NCI-H1417 treated with DMSO at 0.1 percent for 48 hours (cell line): Measurements from ENCODE around the gene ACMSD.
"Not testable (repeated sequence)": the region's sequence is repeated elsewhere in the genome, so short reads cannot be mapped to it uniquely, and the experiment has no call there.

Source experiments
- DNase-seq: peaks from one replicate; lab custom pipeline; 2025; lab: John Stamatoyannopoulos, UW

Gene ACMSD

DNA sequence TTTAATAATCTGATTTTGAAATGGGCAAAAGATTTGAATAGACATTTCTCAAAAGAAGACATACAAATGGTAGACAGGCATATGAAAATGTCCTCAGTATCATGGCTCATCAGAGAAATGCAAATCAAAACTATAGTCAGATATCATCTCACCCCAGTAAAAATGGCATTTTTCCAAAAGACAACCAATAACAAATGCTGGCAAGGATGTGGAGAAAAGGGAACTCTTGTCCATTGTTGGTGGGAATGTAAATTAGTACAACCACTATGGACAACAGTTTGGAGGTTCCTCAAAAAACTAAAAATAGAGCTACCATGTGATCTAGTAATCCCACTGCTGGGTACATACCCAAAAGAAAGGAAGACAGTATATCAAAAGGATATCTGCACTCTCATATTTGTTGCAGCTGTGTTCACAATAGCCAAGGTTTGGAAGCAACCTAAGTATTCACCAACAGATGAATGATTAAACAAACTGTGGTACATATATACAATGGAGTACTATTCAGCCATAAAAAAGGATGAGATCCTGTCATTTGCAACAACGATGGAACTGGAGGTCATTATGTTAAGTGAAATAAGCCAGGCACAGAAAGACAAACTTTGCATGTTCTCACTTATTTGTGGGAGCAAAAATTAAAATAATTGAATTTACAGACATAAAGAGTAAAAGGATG lies 69.2 kb downstream of the ACMSD start:
- not testable (repeated sequence) for DNase-seq

DNA sequence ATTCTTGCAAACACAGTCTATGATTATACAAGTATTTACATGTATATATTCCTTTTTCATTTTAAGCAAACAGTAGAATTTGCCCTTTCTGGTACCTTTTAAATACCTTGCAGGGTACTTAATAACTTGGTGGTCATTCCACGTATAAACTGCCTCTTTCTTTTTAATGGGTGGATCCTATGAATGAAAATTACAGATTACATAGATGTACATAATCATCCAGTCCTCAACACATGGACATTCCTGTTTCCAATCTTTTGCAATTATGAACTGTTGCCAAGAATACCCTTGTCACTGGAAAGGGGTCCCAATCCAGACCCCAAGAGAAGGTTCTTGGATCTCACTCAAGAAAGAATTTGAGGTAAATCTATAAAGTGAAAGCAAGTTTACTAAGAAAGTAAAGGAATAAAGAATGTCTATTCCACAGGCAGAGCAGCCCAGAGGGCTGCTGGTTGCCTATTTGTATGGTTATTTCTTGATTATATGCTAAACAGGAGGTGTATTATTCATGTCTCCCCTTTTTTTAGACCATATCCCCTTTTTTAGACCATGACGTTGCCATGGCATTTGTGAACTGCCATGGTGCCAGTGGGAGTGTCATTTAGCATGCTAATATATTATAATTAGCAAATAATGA lies 72.5 kb downstream of the ACMSD start:
- no peak for DNase-seq

DNA sequence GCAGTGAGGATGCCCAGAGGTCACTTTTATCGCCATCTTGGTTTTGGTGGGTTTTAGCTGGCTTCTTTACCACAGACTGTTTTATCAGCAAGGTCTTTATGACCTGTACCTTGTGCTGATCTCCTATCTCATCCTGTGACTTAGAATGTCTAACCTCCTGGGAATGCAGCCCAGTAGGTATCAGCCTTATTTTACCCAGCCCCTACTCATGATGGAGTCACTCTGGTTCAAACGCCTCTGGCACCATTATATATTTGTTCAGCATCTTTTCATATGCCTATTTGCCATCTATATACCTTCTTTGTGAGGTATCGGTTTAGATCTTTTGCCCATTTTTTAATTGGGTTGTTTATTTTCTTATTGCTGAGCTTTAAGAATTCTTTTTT lies 73.0 kb downstream of the ACMSD start:
- no peak for DNase-seq

DNA sequence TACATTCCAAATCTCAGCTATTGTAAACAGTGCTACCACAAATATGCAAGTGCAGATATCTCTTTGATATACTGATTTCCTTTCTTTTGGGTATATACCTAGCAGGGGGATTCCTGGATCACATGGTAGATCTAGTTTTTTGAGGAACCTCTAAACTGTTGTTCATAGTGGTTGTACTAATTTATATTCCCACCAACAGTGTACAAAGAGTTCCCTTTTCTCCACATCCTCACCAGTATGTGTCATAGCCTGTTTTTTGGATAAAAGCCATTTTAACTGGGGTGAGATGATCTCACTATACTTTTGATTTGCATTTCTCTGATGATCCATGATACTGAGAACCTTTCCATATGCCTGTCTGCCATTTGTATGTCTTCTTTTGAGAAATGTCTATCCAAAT lies 73.9 kb downstream of the ACMSD start:
- DNase-seq: no peak

DNA sequence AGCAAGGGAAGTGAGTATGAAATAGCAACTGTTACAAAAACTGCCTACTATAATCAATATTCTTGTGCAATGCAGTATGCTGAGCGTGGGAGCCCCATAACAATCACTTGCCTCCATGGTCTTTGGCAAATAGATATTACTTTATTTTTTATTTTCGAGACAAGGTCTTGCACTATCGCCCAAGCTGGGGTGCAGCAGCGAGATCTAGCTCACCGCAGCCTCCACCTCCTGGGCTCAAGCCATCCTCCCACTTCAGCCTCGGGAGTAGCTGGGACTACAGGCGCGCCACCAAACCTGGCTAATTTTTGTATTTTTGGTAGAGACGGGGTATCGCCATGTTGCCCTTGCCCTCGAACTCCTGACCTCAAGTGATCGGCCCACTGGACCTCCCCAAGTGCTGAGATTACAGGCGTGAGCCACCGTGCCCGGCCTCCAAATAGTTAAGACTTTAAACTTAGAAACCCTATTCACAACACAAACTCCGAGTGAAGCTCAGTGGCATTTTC lies 79.0 kb downstream of the ACMSD start:
- DNase-seq: no peak

DNA sequence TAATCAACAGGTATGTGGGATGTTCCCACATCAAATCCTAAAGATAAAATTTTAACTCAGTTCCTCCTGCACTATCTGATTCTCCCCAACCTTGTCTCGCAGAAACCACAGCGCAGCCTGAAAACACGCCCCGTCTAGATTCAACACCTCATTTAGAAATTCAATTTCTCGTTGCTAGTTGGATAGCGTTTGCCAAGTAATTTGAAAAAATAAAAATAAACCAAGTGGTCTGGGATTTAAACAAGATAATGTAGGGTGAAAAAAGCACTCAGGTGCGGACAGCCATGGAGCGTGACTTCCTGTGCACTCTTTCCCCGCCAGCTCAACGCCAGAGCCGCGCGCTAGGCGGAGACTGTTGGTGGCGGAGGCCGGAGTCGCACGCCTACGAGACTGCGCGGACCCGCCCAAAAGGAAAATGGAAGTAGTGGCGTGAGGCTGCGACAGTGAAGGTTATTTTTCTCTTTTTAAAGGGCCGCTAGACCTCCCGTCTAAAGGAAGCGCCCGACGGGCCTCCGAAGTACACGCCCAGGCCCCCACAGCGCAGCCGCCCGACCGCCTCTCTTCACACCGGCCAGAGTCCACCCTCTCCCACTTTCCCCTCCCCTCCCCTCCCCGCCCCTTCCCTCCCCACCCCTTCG lies 79.6 kb downstream of the ACMSD start:
- DNase-seq: no peak

DNA sequence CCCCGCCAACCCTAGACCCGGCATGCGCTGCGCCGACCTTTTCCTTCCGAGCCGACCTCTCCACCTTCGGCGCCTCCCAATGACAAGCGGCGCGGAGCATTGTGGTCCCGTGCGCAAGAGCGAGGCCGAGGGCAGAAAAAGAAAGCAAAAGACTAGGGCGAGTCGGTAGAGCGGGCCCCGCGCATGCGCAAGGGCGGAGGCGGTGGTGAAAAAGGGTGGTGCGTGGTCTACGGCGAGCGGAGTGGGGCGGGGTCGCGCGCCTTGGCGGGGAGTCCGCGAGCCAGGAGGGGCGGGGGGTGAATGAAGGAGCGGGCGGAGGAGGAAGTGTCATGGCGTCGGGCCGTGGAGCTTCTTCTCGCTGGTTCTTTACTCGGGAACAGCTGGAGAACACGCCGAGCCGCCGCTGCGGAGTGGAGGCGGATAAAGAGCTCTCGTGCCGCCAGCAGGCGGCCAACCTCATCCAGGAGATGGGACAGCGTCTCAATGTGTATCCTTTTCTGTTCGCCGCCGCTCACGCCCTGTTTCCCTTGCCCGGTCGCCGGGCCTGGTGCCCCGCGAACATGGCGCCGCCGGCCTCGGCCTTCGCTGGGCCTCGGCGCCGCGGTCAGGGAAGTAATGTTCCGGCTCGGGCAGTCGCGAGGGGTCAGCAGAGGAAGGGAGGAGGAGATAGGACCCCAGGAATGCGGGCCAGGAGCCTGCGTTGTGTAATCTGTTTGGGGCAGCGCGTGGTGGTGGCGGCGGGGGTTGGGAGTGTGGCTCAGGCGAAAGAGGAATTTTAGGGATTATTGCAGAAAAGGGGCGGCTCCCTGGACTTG lies 80.3 kb downstream of the ACMSD start, which contains the start of gene CCNT2:
Gene CCNT2 (plus strand): TSS at position 297 of the 815 bp plus-strand sequence. CDS start 33 bp downstream, at position 330.
- peak; percentile 96 for DNase-seq

DNA sequence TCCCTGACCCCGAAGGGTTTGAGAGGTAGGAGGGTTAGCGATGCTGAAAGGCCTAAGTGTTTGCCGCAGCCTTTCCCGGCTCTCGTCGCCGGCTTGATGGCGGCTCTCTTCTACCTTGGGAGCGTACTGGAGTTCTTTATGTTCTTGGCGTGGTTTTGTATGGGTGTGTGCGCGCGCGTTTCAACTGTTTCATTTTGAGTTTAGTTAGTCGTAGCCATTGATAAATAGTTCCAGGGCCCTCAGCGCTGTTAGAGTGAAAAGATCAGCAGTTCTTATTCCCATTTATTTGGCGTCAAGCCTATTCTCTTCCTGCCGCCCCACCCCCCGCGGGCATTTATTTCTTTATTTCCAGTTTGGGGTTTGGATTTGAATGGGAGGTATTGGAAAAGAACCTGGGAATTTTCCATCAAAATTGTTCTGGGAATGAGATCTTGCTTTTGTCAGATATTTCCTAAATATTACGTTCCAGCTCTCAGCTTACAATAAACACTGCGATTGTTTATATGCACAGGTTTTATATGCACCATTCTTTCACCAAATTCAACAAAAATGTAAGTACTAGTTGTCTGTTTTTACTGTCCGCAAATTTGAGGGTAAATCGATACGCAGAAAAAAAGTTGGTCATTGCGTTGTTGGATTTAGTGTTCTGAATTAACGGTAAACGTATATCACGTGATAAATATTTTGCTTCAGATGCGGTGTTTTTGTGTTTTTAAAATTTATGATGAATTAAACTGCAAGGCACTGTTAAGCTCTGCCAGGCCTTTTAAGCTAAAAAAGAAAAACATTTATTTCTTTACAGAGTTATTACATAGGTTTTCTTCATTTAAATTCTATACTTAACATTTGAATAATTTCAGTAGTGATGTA lies 81.2 kb downstream of the ACMSD start:
- DNase-seq: peak; percentile 18

DNA sequence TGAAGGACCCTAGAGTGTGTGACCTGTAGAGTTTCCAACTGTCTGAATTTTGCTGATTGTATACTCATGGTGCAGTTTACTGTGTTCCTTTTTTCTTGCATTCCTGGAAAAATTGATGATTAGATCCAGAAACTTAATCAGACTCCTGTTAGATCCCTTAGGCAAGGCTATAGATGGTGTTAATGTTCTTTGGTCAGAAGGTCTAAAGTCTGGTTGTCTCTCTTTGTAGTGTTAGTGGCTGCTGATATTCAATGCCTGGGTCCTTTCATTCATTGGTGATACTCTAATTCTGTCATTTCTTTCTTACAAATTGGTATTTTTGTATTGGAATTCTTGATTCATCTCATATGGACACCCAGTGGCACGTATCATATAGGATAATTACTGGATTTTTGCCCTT lies 86.5 kb downstream of the ACMSD start:
- no peak for DNase-seq

DNA sequence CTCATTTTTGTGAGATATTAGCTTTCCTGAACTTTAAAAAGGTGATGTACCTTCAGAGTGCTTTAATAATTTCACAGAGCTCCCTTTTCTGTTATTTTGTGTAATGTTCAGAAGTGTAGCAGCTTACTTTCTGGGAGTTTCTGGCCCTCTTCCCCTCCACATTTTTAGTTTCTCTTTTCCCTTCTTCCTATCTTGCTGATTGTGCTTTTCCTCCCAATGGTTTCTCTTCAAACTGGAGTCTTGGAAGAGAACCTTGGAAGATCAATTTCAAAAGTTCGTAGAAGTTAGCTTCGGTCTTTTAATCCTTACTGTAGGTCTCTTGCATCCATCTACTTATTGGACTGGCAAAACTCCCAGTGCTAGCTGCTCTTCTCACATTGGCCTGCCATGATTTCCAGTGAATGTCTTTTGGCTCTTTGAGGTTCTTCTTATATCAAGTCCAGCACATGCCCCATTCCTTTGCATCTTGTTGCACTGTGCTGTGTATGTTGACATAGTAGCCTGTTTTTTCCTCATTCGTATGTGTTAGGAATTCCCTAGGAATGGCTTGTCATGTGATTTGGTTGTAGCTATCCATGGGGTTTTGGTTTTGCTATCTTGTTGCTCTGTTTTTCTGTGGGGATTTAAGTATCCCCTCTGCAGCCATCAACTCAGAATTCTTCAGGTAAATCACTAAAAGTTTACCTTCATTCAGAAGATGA lies 88.0 kb downstream of the ACMSD start:
- no peak for DNase-seq

DNA sequence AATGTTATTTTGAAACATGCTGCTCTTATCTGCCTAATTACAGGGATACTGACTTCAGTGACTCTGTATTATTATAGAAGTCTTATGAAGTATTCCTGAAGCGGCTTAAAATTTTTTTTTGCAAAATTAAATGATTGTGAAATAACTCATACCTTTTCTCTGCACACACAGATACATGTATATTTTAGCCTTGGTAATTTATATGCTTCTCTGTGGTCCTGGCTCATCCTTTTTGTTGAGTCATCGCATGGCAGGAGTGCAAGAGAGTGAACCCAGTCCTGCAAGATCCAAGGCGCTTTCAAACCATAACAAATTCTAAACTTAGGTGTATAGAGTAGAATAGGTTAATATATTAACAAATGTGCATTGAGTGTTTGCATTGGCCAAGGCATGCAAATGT lies 88.8 kb downstream of the ACMSD start:
- DNase-seq: no peak

DNA sequence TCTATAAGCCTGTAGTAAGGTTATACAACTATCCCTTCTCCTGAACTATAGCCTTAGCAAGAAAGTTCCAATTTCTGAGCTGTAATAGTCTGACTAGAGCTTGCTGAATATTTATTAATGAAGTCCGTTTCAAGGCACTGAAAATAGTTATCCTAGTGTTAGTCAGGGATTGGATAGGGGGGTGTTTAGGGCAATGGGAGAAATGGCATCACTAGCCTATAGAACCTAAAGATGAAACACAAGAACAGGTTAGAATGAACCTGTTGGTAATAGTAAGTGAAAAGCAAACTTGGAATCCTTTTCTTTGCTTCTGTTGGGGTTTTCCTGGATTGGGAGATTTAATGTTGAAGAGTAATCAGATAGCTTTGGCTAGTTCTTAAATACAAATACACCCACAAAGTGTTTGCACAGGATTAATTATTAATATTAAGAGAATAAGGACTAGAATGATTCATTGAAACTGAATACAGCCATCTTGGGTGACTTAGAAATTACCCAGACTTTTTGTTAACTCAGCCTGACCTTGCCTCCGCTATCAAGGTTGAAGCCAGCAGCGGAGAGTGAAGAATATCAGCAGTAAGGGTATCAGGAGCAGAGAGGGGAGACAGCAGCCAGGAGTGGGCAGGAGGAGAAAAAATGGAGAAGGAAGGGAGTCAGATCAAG lies 94.6 kb downstream of the ACMSD start:
- no peak for DNase-seq

DNA sequence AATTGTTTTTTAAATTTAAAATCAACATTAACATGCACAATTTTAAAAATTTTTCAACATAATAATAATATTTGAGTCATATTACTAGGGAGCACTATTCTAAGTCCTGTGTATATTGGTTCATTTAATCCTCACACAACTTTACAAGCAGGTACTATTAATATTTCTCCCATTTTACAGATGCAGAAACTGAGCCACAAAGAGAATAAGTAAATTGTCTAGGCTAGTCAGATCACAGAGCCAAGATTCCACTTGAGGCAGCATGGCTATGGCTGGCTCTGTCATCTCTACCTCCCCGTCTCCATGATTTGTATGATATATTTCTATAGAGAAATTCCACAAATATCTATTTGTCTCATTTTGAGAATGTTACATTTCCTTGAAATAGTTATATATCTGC lies 95.3 kb downstream of the ACMSD start:
- DNase-seq: no peak

DNA sequence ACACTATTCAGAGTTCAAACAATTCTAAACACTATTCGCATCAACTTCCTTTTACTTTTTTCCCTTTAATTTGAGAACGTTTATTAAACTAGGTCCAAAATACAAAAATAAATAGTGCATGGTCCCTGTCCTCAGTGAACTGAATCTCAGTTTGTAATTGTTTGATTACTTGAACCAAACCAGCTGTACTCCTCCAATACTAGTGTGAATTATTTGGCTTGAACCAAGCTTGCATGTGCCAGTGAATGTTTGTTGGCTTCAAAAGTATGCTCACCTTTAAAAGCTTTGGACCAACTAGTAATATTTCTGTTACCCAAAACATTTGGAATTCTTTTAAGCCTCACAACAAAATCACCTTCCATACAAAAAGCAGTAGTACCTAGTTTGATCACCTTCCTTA lies 95.7 kb downstream of the ACMSD start:
- no peak for DNase-seq

DNA sequence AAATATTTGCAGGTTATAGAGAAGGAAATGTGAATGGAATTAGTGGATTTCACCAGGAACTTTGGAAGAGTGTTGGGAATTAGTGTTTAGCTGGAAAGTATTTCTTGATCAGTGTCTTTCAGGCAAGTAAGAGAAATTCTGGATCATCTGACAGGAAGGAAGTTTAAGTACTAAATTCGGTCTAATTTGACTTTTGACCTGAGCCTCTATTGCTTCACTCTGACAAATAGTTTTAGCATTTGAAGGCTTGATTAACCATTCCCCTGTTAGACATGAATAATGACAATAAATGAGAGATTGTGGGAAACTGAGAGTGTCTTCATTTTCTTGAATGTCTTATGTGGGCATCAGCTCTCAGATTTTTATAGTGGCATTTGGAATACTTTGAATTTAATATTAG lies 96.2 kb downstream of the ACMSD start:
- no peak for DNase-seq

DNA sequence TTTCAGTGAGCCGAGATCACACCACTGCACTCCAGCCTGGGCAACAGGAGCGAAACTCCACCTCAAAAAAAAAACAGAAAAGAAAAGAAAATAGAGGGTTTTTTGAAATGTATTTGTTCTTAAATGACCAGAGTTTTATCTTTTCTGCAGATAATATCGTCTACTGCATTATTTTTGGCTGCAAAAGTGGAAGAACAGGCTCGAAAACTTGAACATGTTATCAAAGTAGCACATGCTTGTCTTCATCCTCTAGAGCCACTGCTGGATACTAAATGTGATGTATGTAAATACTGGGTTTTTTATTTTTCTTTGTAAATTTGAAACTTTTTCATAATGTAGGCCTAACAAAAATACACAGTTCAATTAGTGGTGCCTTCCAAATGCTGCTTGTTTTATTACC lies 98.3 kb downstream of the ACMSD start:
- DNase-seq: no peak

DNA sequence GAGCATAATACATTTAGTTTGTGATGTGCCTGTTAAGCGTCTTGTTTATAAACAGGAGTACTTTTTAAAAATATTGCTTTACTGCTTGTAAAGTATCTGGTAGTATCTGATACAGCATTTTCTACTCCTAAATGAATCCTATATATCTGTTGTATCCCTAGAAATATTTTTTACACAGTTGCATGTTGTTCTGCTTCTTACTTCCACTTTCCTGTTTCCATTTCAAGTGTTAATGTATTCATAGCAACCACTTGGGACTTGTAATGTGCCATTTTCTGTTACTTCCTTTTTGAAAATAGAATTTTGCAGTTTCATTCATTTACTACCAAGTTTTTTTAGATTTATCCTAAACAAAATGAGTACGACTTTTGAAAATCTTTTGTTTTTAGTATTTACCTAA lies 105.1 kb downstream of the ACMSD start:
- no peak for DNase-seq

DNA sequence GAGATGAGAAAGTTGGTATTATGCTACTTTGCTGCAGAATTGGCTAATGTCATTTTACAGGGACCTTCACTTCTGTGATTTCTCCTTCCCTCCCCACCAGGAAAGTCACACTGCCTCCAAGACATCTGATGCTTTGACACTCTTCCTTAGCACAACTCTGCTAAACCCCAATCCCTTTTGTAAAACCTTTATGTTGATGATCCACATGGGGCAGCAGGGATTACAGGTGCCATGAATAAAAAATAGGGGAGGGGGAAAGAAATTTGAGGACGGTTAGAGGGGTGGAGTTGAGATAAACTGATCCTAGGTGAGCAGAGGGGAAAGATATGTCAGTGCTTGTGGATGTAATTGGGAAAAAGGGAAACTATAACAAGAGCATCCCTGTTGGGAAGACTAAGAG lies 106.6 kb downstream of the ACMSD start:
- DNase-seq: no peak

DNA sequence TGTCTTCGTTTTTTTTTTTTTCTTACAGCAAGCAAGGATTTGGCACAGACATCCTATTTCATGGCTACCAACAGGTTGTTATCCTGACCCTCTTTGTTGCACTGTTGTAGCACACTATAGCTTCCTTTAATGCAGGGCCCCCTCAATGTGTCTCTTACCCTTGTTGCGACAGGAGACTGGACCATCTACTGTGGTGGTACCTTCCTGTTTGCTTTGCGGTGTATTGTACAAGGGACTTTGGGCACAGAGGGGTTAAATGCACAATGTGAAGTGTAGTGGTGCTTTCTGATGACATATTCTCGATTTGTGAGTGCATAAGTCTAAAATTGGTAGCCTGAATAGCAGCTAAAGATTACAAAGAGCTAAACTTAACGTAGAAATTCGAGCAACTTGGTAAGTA lies 107.7 kb downstream of the ACMSD start:
- no peak for DNase-seq

DNA sequence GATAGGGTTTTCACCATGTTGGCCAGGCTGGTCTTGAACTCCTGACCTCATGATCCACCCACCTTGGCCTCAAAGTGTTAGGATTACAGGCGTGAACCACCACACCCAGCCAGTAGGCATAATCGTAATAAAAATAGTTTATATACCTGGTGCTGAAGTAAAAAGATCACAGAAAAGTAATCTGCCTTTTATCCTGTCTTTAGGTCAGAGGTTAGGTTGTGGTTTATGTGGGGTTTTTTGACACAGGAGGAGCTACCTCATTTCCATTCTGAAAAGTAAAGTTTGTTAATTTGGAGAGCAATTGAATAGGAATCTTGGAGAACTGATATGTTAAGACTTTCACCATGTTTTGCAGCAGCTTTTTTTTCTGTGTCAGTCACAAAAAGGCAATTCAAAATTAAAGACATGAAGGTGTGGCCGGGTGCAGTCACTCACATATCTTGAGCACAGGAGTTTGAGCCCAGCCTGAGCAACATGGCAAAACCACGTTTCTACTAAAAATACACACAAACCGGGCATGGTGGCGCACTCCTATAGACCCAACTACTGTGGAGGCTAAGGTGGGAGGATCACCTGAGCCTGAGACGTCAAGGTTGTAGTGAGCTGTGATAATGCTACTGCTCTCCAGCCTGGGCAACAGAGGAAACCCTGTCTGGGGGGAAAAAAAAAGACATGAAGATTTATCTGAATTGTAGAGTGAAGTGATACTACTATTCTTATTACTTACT lies 111.7 kb downstream of the ACMSD start:
- DNase-seq: no peak
